GM19043 (cell line): Measurements from ENCODE around the gene AHSG.
A peak's percentile ranks its signal among the peaks of the same experiment; 100 is the strongest.
"Not testable (repeated sequence)": the region's sequence is repeated elsewhere in the genome, so short reads cannot be mapped to it uniquely, and the experiment has no call there.

Experiments
- ATAC-seq: cut with Tn5 transposase; IDR thresholded peaks from one replicate; pipeline ENCODE4 v1.9.1; 2021; ENCODE audit warnings: low read depth; ENCODE audit not compliant: unreplicated experiment

The AHSG gene

GRCh38 chr3:186614597-186615483 lies 2.0 kb downstream of the AHSG start:
- ATAC-seq: no peak

- ATAC-seq: no peak
Measured at GRCh38 chr3:186616299-186616617, 3.4 kb downstream of the AHSG start.

- peak; percentile 98 for ATAC-seq
Measured at GRCh38 chr3:186617036-186617946, 4.4 kb downstream of the AHSG start.

GRCh38 chr3:186618318-186618938 lies 5.6 kb downstream of the AHSG start:
- ATAC-seq: no peak

- ATAC-seq: no peak
Measured at GRCh38 chr3:186619787-186620212, 6.9 kb downstream of the AHSG start.

- ATAC-seq: no peak
Measured at GRCh38 chr3:186620213-186621092, 7.6 kb downstream of the AHSG start.

GRCh38 chr3:186621894-186622650 lies 9.2 kb downstream of the AHSG start:
- no peak for ATAC-seq

- no peak for ATAC-seq
Measured at GRCh38 chr3:186622651-186623310, 9.9 kb downstream of the AHSG start.

GRCh38 chr3:186624598-186624997 lies 11.7 kb downstream of the AHSG start:
- no peak for ATAC-seq

GRCh38 chr3:186625600-186626042 lies 12.8 kb downstream of the AHSG start:
- ATAC-seq: no peak

GRCh38 chr3:186626254-186626847 lies 13.5 kb downstream of the AHSG start:
- ATAC-seq: no peak

- no peak for ATAC-seq
Measured at GRCh38 chr3:186627852-186628414, 15.1 kb downstream of the AHSG start.

GRCh38 chr3:186628756-186629155 lies 15.9 kb downstream of the AHSG start:
- no peak for ATAC-seq

GRCh38 chr3:186630950-186631641 lies 18.2 kb downstream of the AHSG start:
- ATAC-seq: no peak

- ATAC-seq: no peak
Measured at GRCh38 chr3:186633481-186633880, 20.6 kb downstream of the AHSG start.

GRCh38 chr3:186634207-186634606 lies 21.3 kb downstream of the AHSG start:
- not testable (repeated sequence) for ATAC-seq

- no peak for ATAC-seq
Measured at GRCh38 chr3:186635532-186635931, 22.7 kb downstream of the AHSG start.
